H9 (cell line): ENCODE measurements around the gene FITM2. TPM values are rescaled to one million over a fixed set of nuclear protein-coding genes. Genes with fewer than 3 reads are reported as not detected.

Experiments
- DNase-seq: peaks from one replicate; pipeline ENCODE4 v3.0.0-alpha.2; 2017
- H2AFZ ChIP-seq: one replicate; pipeline ENCODE4 v1.6.1; 2013; ENCODE audit warnings: mild to moderate bottlenecking, low read length, control low read depth, moderate library complexity
- H2AK5ac ChIP-seq: 2 replicates; pipeline ENCODE4 v1.6.1; 2013; ENCODE audit warnings: low read length, control low read depth, mixed read lengths; ENCODE audit not compliant: insufficient read length
- H2BK120ac ChIP-seq: one replicate; pipeline ENCODE4 v1.6.1; 2013; ENCODE audit warnings: low read depth, mild to moderate bottlenecking, low read length, control low read depth, inconsistent platforms; ENCODE audit not compliant: poor library complexity, severe bottlenecking
- H2BK12ac ChIP-seq: 2 replicates; pipeline ENCODE4 v1.6.1; 2013; ENCODE audit warnings: low read length, control low read depth, mixed read lengths, low read depth; ENCODE audit not compliant: insufficient read length
- H2BK15ac ChIP-seq: 2 replicates; pipeline ENCODE4 v1.6.1; 2013; ENCODE audit warnings: low read depth, low read length, control low read depth
- H2BK20ac ChIP-seq: one replicate; pipeline ENCODE4 v1.6.1; 2013; ENCODE audit warnings: low read depth, mild to moderate bottlenecking, low read length, control low read depth, inconsistent platforms; ENCODE audit not compliant: poor library complexity, severe bottlenecking
- H2BK5ac ChIP-seq: 2 replicates; pipeline ENCODE4 v1.6.1; 2013; ENCODE audit warnings: low read length, control low read depth, mixed read lengths; ENCODE audit not compliant: insufficient read length
- H3K14ac ChIP-seq: 2 replicates; pipeline ENCODE4 v1.6.1; 2013; ENCODE audit warnings: low read length, control low read depth; ENCODE audit not compliant: insufficient read depth
- H3K18ac ChIP-seq: 2 replicates; pipeline ENCODE4 v1.6.1; 2013; ENCODE audit warnings: low read depth, mild to moderate bottlenecking, mixed read lengths, low read length, control low read depth; ENCODE audit not compliant: insufficient read length
- H3K23ac ChIP-seq: 2 replicates; pipeline ENCODE4 v1.6.1; 2013; ENCODE audit warnings: low read length, control low read depth, mixed read lengths, low read depth; ENCODE audit not compliant: insufficient read length
- H3K23me2 ChIP-seq: 2 replicates; pipeline ENCODE4 v1.6.1; 2013; ENCODE audit warnings: low read depth, mild to moderate bottlenecking, mixed read lengths, low read length, control low read depth; ENCODE audit not compliant: insufficient read length, poor library complexity, severe bottlenecking
- H3K27ac ChIP-seq: 2 replicates; pipeline ENCODE4 v1.5.1; 2013; ENCODE audit warnings: low read length, control low read depth, mixed read lengths, low read depth; ENCODE audit not compliant: insufficient read length
- H3K27me3 ChIP-seq: 2 replicates; pipeline ENCODE4 v1.6.1; 2013; ENCODE audit warnings: low read length, control low read depth, inconsistent platforms; ENCODE audit not compliant: insufficient read depth
- H3K4ac ChIP-seq: 2 replicates; pipeline ENCODE4 v1.6.1; 2013; ENCODE audit warnings: low read depth, mild to moderate bottlenecking, control low read depth, inconsistent platforms, low read length, moderate library complexity
- H3K4me1 ChIP-seq: 2 replicates; pipeline ENCODE4 v1.6.1; 2013; ENCODE audit warnings: low read length, control low read depth, inconsistent platforms; ENCODE audit not compliant: insufficient read depth
- H3K4me2 ChIP-seq: 2 replicates; pipeline ENCODE4 v1.6.1; 2013; ENCODE audit warnings: low read length, control low read depth, mixed read lengths; ENCODE audit not compliant: insufficient read length, insufficient read depth
- H3K56ac ChIP-seq: 2 replicates; pipeline ENCODE4 v1.6.1; 2013; ENCODE audit warnings: low read depth, mild to moderate bottlenecking, mixed read lengths, low read length, control low read depth; ENCODE audit not compliant: insufficient read length
- H3K79me1 ChIP-seq: 2 replicates; pipeline ENCODE4 v1.6.1; 2013; ENCODE audit warnings: low read depth, mild to moderate bottlenecking, moderate library complexity, low read length, control low read depth, inconsistent platforms; ENCODE audit not compliant: insufficient read depth, poor library complexity, severe bottlenecking
- H3K79me2 ChIP-seq: 2 replicates; pipeline ENCODE4 v1.6.1; 2013; ENCODE audit warnings: low read length, control low read depth, inconsistent platforms; ENCODE audit not compliant: insufficient read depth
- H3K9ac ChIP-seq: 2 replicates; pipeline ENCODE4 v1.6.1; 2013; ENCODE audit warnings: low read length, control low read depth, mixed read lengths; ENCODE audit not compliant: insufficient read length; ENCODE audit errors: extremely low read depth
- H3K9me3 ChIP-seq: one replicate; pipeline ENCODE4 v1.6.1; 2013; ENCODE audit warnings: low read depth, low read length, inconsistent platforms; ENCODE audit not compliant: control insufficient read depth
- H3T11ph ChIP-seq: one replicate; pipeline ENCODE4 v1.6.1; 2013; ENCODE audit warnings: mild to moderate bottlenecking, low read length, control low read depth, inconsistent platforms
- H4K20me1 ChIP-seq: one replicate; pipeline ENCODE4 v1.6.1; 2013; ENCODE audit not compliant: control insufficient read depth, insufficient read length, insufficient read depth
- H4K5ac ChIP-seq: 2 replicates; pipeline ENCODE4 v1.6.1; 2013; ENCODE audit warnings: low read depth, mild to moderate bottlenecking, mixed read lengths, low read length, control low read depth; ENCODE audit not compliant: insufficient read length
- H4K8ac ChIP-seq: replicated peaks from 2 replicates; pipeline ENCODE4 v1.6.1; 2013; ENCODE audit warnings: low read length, control low read depth, mixed read lengths, low read depth; ENCODE audit not compliant: insufficient read length
- H4K91ac ChIP-seq: 2 replicates; pipeline ENCODE4 v1.6.1; 2013; ENCODE audit warnings: low read depth, mild to moderate bottlenecking, moderate library complexity, mixed read lengths, low read length, control low read depth; ENCODE audit not compliant: insufficient read length
- H3K27ac Mint-ChIP-seq, 3 experiments: 2 replicates in 2 of 3; 3 replicates in 1 of 3; pipeline ENCODE4 v1.8.0; 2020 to 2021; ENCODE audit warnings: mixed read lengths in 3 of 3, mild to moderate bottlenecking in 1 of 3, moderate library complexity in 1 of 3
- H3K27me3 Mint-ChIP-seq: 2 replicates; pipeline ENCODE4 v1.8.0; 2021; ENCODE audit warnings: low read depth, mild to moderate bottlenecking, moderate library complexity, mixed read lengths
- H3K36me3 Mint-ChIP-seq, 3 experiments: 2 replicates in 2 of 3; 3 replicates in 1 of 3; pipeline ENCODE4 v1.8.0; 2020 to 2021; ENCODE audit warnings: low read depth in 3 of 3, mixed read lengths in 3 of 3; ENCODE audit not compliant: insufficient read depth in 1 of 3
- H3K4me1 Mint-ChIP-seq, 2 experiments: 2 replicates each; pipeline ENCODE4 v1.8.0; 2020; ENCODE audit warnings: mixed read lengths in 2 of 2
- H3K4me3 Mint-ChIP-seq, 2 experiments: 2 replicates in 1 of 2; 3 replicates in 1 of 2; pipeline ENCODE4 v1.8.0; 2020 to 2021; ENCODE audit warnings: mild to moderate bottlenecking in 2 of 2, mixed read lengths in 2 of 2, moderate library complexity in 1 of 2
- H3K9me3 Mint-ChIP-seq, 2 experiments: 2 replicates in 1 of 2; 3 replicates in 1 of 2; pipeline ENCODE4 v1.8.0; 2020; ENCODE audit warnings: mild to moderate bottlenecking in 2 of 2, mixed read lengths in 2 of 2, moderate library complexity in 1 of 2
- CTCF ChIP-seq: fragments of 200-600 bp; sonication (generic); conservative IDR thresholded peaks from 3 replicates; pipeline ENCODE4 v1.8.0; 2021; ENCODE audit warnings: antibody characterized with exemption, mild to moderate bottlenecking
- WGBS: extraction: QIAGEN DNeasy Blood & Tissue Kit; methylation state at CpG from one replicate; pipeline ENCODE4 v1.1.7; 2013; ENCODE audit warnings: missing lambda C conversion rate, low lambda C conversion rate, mixed read lengths; ENCODE audit not compliant: insufficient read length; ENCODE audit errors: extremely low coverage; 5-methylcytosine and 5-hydroxymethylcytosine counted together
- total RNA-seq: library from RNA; stranded (reverse); gene quantifications from 2 replicates; pipeline ENCODE4 v1.2.1, GENCODE V29; 2021

FITM2 gene
- total RNA-seq, 1 experiment from 2014 or later, result 1.7 TPM

- peaks cover 6 to 7% of the 10 kb centered on the region in 2 experiments; a peak in 3 of 5 replicates for H3K9me3 Mint-ChIP-seq
- Histone ChIP-seq H3K79me1 (no peaks in the 10 kb centered on the region), H4K20me1 (no peaks in the 10 kb centered on the region), H3K79me2 (no peaks in the 10 kb centered on the region), H3K56ac (no peak overlapping the region), H3K9ac (no peak overlapping the region), H3K9me3 (no peaks in the 10 kb centered on the region), H4K5ac (no peak overlapping the region), H3T11ph (no peak overlapping the region), H4K91ac (no peak overlapping the region), H3K4me1 (peaks cover 2% of the 10 kb centered on the region; the same call in 1 of the 2 replicates), H2AK5ac (no peak overlapping the region), H3K27me3 (no peaks in the 10 kb centered on the region), H3K14ac (no peak overlapping the region), H2AFZ (no peak overlapping the region), H2BK20ac (no peak overlapping the region), H2BK15ac (no peak overlapping the region), H4K8ac (no peak overlapping the region), H3K23me2 (peaks cover 4% of the 10 kb centered on the region), H3K23ac (no peak overlapping the region), H3K4ac (no peak overlapping the region), H2BK120ac (no peak overlapping the region), H3K27ac (no peak overlapping the region), H2BK5ac (no peak overlapping the region), H2BK12ac (no peak overlapping the region), H3K18ac (no peak overlapping the region), H3K4me2 (no peak overlapping the region)
- no CpG with 5 or more reads among the region's 10 CpGs for WGBS
- H3K4me1 Mint-ChIP-seq, result peaks cover 2% of the 10 kb centered on the region in 2 experiments; a peak in 3 of 4 replicates
- H3K4me3 Mint-ChIP-seq, result no peak overlapping the region
- DNase-seq, result no peak
- H3K27ac Mint-ChIP-seq, result no peak overlapping the region
- no peak for TF ChIP-seq CTCF
- peaks cover 4% of the 10 kb centered on the region for H3K27me3 Mint-ChIP-seq
- peaks cover 1 to 2% (median 2%) of the 10 kb centered on the region in 3 experiments; a peak in 3 of 7 replicates for H3K36me3 Mint-ChIP-seq
Observed at GRCh38 chr20:44273231-44274215, 37.5 kb downstream of the FITM2 start.
